HK-2 (cell line): ENCODE measurements around the gene ST3GAL5.

ENCODE experiments used
- DNase-seq: peaks from one replicate; pipeline ENCODE4 v3.0.0-alpha.2; 2018; ENCODE audit not compliant: unreplicated experiment

The ST3GAL5 gene

DNA sequence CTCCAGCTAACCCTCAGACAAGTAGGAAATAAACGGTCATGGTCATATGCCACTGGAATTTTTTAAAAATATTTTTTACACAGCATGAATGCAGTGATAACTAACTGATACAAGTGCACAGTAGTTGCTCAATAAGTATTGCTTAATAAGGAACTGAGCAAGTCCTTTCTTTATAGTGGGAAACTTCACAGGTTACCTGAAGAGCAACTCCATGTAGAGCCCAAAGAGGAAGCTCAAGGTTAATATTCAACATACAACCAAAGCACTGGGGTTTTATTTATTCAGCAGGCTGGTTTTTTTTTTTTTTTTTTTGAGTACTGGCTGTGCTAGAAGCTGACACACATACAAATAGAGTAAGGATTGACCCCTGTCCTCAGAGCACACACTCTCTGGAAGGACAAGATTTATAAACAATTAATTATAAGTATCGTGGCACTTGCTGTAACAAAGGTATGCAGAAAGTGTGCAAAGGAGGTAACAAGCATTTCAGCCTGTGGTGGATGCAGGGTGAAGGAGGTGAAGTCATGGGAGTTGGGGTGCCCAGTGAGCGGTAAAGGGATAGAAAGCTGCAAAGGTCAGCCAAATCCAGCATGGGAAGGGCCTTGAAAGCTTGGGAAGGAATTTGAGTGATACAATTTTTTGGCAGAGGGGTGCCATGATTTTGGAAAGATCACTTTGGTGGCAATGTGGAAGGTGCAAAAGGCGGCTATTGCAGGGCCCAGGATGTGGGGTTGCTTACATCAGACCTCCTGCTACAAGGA, 82.3 kb downstream of the ST3GAL5 start:
- DNase-seq = no peak

DNA sequence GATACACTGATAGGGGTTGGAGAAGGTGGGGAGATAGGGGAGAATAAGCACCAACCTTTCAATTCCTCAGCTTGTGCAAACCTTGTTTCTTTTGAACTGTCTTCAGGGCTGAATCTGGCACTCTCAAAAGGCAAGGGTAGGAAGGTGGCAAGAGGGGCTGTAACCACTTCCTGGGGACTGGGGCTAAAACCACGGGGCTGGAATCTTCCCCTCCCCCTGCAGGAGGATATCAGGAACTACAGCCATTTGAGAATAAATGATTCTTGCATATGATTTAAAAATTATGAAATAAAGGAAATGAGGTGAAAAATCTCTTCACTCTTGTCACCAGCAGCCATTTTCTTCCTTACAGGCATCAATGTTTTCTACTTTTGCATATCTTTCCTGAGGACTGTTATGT, 84.2 kb downstream of the ST3GAL5 start:
- DNase-seq = no peak

GRCh38 chr2:85803704-85804425, 84.9 kb downstream of the ST3GAL5 start:
- no peak for DNase-seq

DNA sequence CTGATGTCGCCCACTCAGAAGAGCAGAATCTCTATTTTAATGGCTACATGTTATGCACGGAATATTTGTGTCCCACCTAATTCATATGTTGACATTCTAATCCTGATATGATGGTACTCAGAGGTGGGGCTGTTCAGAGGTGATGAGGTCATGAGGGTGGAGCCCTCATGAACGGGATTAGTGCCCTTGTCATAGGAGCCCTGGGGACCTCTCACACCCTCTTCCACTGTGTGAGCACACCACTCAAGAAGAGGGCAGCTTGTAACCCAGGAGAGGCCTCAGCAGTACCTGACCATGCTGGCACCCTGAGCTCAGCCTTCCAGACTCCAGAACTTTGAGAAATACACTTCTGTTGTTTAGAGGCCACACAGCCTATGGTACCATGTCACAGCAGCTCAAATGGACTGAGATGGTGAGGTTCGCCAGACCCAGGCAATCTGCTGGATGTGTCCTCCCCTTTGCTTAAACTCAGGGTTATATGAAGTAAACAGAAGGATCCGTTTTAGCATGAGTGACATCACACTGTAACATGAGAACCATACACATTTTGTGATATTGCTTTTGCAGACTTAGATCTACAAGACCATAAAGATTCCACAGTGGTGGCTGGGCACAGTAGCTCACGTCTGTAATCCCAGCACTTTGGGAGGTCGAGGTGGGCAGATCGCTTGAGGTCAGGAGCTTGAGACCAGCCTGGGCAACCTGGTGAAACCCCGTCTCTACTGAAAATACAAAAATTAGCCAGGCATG, 86.3 kb downstream of the ST3GAL5 start:
- no peak for DNase-seq

- DNase-seq = no peak
Observed at GRCh38 chr2:85801871-85802270, 86.9 kb downstream of the ST3GAL5 start.

DNA sequence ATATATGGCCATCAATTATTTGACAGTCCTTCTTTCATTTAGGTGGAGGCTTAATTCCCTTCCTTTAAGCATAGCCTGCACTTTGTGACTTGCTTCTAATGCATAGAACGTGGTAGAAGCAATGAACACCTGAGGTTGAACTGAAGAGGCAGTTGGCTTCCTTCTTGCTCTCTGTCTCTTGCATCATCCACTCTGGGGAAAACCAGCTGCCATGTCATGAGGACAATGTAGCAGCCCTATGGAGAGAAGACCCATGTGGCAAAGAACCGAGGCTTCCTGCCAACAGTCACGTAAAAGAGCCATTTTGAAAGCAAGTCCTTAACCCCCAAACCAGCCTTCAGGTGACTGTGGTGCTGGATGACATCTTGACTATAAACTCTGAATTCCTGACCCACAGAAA, 88.2 kb downstream of the ST3GAL5 start:
- no peak for DNase-seq

GRCh38 chr2:85799215-85799956, 89.4 kb downstream of the ST3GAL5 start:
- DNase-seq = peak; percentile 72

DNA sequence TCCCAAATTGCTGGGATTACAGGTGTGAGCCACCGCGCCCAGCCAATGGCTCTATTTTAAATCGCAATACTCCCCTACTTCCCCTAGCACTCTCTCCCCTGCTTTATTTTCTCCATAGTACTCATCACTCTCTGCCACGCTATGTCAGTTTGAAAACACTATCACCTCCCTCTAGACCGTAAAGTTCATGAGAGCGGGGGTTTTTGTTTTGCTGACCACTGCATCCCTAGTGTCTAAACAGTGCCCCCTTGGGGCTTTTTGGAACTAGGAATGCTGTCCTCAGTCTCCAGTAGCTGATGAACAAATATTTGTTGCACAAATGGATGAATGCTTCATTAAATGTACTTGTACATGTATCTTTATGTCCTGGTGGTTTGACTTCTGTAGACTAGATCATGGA, 90.9 kb downstream of the ST3GAL5 start:
- no peak for DNase-seq

DNA sequence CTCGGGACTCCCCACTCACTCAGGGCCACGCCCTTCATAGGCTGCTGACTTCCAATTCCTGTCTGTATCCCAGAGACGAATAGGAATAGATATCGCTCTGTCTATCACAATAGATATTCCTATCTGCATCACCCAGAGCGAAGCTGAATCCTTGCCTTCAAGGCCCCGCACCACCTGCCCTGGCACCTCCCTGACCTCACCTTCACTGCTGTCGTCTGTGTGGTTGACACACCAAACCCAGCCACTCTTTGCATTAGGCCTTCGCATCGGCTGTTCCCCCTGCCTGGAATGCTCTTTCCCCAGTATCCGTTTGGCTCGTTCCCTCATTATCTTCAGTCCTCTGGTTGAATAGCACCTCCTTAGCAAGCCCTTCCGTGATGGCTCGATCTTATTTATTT, 91.5 kb downstream of the ST3GAL5 start:
- no peak for DNase-seq

DNA sequence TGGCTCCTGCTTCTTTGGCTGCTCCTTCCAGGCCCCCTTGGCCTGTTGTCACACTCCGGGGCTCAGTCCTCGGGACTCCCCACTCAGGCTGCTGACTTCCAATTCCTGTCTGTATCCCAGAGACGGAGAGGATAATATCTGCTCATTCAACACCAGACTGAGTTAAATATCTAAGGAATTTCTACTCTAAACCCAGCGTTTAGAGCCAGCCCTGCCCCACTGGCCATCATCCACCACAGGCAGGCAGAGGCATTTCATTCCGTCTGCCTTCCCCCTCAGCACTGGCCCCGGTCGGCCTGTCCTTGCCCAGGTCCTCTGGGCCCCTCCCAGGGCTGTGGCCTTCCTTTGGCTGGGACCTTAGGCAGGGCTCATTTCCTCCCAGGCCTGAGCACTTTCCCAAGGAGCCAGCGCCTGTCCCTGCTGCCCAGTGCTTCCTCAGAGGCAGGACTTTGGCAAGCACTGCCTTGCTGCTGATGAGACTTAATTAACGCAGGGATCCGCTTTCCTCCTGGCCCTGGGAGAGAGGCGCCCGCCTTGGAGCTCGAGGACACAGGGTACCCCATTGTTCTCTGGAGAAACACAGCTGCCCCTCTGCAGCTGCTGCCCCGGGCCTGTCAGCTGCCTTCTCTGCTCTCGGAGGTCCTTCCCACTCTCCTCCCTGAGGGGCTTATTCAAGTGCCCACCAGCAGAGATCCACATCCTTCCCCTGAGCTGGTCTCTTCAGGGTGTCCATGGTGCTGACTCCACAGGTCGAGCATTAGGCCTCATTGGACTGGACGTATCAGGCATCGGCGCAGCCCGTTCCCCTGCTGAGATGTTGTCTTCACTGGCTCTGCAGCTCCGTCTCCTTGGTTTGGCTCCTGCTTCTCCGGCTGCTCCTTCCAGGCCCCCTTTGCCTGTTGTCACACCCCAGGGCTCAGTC, 92.2 kb downstream of the ST3GAL5 start:
- DNase-seq = no peak

GRCh38 chr2:85796046-85796340, 92.8 kb downstream of the ST3GAL5 start:
- DNase-seq = no peak

DNA sequence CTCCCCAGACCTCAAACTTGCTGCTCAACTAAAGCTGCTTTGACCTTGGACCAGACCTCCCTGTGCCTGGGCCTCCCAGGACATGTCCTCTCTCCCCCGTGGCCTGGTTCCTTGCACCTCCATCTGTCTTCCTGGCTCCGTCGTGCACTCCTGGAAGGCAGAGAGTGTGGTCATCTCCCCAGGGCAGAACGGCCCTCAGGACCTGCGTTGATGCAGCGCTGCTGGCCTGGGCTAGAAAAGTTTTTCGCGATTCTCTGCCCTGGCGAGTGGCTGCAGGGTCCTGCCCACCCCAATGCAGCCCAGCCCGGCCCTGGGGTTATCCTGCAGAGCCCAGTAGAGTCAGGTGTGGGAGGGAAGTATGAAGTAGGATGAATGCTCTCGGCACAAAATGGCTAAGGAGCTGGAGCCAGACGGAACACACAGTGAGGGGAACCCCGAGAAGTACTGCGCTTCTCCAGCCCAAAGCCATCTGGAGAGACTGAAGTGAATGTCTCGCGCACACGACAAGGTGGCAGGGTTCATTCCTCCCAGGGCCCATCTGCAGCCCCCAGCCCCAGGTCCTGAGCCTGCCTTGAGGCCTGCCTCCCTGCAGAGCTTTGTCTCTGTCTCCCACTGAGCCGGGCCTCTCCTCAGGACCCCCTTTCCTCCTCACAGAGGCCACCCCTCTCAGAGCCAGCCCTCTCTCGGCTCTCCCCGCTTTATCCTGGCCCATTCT, 93.3 kb downstream of the ST3GAL5 start:
- DNase-seq = no peak

GRCh38 chr2:85794491-85795121, 94.2 kb downstream of the ST3GAL5 start:
- no peak for DNase-seq

DNA sequence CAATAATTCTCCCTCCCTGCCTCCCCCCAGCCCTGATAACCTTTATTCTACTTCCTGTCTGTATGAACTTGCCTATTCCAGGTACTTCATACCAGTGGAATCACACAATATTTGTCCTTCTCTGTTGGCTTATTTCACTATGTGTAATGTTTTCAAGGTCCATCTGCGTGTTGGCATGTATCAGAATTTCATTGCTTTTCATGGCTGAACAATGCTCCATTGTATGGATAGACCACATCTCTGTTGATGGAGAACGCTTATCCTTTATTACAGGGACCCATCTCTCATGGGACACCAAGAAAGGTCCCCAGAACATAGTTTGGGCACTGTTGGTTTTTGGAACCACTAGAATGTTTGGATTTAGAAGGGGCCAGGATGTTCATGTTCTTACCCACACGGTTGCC, 94.8 kb downstream of the ST3GAL5 start:
- DNase-seq = no peak

DNA sequence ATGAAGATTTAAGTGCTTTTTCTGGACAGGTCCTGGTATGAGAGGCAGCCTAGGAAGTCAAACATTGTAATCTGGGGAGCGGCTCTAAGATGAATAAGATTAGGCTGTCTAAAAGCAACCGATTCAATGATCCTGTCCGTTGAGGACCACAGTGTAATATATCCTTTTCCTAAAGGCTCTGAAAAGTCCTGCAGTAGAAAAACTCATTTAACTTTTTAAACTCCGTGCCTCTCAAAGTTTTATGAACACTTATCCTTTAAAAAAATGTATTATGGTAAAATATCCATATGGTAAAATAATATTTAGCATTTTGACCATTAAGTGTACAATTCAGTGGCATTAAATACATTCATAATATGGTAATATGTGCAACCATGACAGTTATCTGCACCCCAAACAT, 95.2 kb downstream of the ST3GAL5 start:
- no peak for DNase-seq

- DNase-seq = no peak
Observed at GRCh38 chr2:85792783-85793441, 95.9 kb downstream of the ST3GAL5 start.

DNA sequence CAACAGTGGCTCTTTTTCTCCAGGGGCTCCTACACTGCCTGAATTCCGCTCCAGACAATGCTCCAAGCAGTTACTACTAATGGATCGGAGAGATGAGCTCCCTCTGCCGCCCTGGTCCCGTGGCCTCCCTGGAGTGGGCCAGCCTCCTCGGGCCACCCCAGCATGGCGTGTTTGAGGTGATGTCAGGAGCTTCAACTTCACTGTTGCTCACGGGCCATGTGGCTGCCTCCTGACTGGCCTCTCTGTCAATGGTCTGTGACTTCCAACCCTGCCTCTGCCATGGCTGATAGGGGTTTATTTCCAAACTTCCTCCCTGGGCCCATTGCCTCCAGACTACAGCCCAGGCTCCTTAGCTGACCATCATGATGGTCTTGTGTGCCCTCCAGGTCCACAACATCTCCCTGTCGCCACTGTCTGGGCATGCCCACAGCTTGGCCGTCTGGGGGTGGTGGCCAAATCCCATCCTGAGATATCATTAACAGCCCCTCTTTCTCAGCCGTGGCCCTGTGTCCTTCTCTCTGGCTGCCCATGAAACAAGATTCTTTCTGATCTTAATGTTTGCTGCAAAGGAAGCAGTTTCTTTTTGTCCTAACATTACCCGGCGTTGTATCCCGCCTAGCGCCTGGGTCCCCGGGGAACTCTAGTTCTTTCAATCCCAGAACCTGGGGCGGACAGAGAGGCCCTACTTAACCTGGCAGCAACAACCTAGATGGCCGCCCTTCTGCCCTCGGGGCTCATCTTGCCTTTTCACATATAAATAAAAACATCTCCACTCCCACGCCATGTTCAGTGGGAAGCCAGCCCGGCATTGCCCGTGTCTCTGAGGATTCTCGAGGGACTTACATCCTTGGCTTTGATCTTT, 96.9 kb downstream of the ST3GAL5 start:
- no peak for DNase-seq

- DNase-seq = no peak
Observed at GRCh38 chr2:85790499-85791188, 98.1 kb downstream of the ST3GAL5 start.
